Stimulated activated CD4-positive, alpha-beta T cell treated with anti-CD3 and anti-CD28 coated beads, Interleukin-12 subunit alpha, Interleukin-12 subunit beta, amount 100 ng/mL, for 4 hours (primary cell): Measurements from ENCODE around the gene DHRS12.
A peak's percentile ranks its signal among the peaks of the same experiment; 100 is the strongest.

Experiments used
- DNase-seq: peaks from one replicate; pipeline ENCODE4 v3.0.0-alpha.2; 2020

DHRS12 gene

DNA sequence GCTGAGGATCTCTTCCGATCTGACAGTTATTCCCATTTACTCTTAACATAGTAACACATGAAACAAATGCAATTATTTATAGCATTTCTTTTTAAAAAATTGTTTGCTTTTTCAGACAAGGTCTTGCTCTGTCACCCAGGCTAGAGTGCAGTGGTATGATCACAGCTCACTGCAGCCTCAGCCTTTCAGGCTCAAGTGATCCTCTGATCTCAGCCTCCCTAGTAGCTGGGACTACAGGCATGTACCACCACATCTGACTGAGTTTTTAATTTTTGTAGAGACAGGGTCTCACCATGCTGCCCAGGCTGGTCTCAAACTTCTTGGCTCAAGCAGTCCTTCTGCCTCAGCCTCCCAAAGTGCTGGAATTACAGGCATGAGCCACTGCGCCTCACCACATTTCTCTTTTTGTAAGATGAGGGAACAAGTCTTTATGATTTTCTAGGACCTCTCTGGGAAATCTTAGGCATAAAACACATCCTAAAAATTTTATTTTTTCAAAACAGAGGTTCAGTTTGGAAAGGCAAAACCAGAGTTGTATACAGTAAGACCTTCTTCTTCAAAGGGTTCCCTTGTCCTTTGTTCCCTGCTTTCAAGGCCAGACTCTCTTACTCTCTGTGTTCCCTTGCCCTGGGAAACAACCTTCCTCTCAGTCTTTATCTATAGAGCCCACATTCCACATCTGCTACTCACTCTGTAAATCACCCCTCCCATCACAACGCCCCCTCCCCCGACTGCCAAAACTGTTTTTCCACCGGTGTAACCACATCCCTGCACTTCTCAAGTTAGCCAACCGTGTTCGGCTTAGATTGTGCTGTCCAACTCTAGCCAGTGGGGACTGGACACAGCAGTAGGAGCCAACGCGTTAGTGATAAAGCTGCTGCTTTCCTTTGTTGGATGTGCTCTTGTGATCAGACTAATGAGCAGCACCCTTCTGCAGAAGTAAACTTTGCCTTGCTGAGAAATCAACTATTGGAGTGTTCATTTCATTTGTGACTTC lies 56.2 kb downstream of the DHRS12 start:
- DNase-seq: no peak

DNA sequence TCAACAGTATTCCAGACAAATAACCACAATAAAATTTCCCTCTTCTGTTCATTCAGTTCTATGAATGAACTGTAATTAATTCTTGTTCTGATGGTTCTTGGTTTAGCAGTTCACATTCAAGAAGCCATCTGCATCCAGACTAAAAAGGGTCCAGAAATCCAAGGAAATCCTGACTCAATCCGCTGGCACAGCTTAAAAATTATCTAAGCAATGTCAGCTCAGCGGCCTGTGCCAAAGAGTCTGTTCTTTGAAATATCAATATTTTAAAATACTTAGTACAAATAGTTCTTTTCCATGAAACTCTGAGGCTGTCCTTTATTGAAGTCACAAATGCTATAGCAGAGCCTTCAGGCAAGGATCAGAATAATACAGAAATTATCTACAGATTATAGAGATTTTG lies 57.2 kb downstream of the DHRS12 start:
- DNase-seq: no peak

DNA sequence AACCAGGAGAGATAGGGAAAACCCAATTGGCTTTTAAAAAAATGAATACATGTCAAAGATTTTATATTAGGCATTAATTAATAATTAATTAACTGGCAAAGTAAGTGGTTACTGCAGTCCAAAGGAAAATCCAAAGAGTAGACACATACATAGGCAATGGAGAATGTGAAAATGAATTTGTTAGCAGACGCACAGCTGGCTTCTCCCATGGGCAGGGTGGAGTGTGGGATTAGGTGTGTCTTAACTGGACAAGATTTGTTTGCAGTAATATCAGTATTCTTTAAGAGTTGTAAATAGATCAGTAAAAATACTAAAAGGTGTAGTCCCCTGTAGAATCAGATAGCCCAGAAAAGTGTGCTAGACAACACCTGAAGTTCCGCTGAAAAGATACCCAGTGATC lies 58.7 kb downstream of the DHRS12 start:
- no peak for DNase-seq

DNA sequence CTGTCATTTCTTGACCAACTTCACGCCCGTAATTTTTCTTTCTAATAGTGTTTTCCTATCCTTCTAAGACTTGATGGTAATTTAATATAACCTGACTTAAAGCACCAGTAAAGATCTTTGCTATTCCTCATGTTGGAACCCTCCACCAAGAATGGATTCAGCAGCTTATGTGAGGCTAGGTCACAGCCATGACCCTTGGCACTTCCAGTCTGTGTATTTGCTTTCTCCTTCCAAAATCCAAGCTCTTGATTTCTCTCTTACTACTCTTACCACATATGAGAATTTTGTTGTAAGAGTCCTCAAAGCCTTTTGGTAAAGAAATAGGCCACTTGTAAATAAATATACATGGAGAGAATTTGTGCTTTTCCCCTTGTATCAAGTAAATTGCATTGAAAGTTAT lies 61.4 kb downstream of the DHRS12 start:
- DNase-seq: no peak

DNA sequence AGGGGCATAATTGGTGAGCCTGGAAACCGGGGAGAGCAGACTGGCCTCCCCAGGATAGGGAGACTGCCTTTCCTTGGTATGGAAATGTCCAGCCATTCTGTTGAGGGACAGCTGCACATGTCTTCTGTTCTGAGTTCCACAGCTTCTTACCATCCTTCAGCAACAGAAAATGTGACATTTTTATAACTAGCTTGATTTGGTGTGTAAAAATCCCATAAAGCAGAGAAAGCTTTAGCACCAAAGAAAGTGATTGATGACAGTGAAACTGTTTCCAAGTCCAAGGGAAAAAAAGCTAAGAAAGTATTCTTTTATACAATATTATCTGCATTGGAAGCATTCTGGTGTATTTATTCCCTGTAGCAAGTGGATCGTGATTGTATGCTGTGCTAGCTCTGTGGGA lies 61.9 kb downstream of the DHRS12 start:
- DNase-seq: no peak

DNA sequence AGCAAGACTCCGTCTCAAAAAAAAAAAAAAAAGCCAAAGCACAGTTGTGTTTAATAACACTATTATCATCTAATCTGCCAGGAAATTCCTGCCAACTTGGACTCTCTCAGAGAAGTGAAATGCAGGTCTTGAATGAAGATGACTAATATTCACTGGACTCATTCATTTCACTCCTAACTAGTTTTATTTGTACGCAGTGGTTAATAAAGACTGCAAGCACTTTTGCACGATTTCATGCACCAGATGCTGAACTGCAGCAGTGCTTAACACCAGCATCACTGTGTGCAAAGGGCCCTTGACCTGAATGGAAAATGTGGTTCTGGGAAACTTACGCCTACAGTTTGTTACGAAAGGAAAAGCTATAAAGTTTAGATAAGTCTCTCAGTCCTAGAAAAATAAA lies 63.3 kb downstream of the DHRS12 start:
- DNase-seq: no peak

DNA sequence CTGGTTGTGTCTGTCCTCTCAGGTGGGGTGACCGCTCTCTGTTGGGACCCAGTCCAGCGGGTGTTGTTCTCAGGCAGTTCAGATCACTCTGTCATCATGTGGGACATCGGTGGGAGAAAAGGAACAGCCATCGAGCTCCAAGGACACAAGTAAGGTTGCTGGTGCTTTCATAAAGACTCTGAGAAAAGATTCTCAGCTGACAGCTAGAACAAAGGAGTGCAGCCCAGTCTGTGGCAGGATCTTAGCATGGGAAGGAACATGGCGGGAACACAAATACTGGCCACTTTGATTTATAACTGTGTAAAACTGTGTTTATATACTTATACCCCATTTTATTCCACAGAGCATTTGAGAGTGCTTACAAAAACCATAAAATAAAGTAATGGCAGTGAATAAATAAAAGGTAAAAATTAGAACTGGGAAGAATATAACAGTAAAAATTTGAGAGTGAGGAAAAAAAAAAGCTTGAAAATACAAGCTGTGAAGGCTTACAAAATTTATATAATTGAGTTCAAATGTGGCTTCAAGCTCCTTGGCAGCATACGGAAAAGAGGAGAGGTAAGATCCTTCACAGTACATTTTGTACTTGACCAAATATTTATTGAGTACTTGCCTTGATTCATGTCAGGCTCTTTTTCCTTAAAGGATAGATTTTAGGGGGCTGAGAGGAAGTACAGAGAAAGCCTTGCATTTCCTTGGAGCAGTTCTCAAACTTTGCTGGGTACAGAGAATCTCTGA lies 64.8 kb downstream of the DHRS12 start:
- no peak for DNase-seq

DNA sequence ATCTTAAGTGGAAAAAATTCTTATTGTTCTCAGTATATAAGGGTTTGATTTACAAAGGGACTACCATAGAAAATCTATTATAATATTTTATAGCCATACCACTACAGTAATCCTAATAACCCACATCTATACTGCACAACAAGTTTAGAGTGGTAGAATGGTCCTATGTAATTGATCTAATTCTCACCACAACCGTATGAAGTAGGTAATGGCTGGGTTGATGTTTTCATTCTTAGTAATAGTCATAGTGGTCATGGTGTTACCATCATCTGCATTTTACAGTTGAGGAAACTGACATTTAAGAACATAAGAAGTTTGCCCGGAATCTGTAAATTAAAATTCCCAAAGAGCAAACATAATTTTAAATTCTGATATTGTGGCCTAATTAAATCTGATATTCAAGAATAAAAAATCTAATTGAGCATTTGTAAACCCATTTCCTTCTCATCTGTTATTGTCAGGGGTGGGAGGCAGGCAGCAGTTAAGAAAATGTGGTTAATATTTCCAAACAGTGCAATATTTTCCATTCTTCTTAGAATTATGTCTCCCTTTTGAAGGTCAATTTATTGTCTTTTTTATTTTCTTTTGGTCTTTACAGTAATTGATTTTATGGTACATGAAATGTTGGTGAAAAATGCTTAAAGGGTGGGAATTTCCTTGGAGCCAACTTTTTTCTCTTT lies 65.6 kb downstream of the DHRS12 start:
- no peak for DNase-seq

DNA sequence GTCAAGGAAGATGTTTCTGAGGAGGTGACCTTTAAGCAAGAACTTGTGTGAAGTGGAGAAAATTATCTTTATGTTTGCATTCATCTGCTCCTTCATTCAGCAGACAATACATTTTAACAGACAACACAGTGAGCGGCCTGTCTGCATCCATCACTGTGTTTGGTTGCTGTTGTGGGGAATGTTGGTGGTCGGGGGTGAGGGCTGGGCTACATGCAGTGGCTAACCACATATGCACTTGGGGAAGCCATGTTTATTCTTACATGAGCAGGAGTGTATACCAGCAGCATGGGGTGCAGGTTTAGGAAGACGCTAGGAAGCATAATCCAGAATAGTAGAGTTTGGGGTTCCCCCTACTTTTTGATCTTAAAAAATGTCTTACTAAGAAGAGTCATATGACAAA lies 66.4 kb downstream of the DHRS12 start:
- DNase-seq: no peak

DNA sequence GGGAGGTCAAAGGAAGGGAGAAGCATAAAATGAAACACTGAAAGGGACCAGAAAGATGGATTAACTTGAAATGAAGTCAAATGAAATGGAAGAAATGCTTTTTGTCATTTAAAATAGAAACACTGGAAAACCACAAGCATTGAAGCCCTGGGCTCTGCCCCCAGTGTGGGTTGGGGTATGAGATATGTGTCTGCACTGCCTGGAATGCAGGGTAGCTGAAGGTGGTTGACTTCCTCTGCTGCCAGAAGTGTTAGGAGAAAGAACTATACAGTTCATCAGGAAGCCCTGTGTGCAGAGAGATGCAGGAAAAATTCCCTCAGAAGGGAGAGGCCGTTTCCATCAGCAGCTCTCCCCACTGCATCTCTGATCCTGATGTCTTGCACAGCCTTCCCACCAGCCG lies 69.2 kb downstream of the DHRS12 start:
- DNase-seq: no peak

DNA sequence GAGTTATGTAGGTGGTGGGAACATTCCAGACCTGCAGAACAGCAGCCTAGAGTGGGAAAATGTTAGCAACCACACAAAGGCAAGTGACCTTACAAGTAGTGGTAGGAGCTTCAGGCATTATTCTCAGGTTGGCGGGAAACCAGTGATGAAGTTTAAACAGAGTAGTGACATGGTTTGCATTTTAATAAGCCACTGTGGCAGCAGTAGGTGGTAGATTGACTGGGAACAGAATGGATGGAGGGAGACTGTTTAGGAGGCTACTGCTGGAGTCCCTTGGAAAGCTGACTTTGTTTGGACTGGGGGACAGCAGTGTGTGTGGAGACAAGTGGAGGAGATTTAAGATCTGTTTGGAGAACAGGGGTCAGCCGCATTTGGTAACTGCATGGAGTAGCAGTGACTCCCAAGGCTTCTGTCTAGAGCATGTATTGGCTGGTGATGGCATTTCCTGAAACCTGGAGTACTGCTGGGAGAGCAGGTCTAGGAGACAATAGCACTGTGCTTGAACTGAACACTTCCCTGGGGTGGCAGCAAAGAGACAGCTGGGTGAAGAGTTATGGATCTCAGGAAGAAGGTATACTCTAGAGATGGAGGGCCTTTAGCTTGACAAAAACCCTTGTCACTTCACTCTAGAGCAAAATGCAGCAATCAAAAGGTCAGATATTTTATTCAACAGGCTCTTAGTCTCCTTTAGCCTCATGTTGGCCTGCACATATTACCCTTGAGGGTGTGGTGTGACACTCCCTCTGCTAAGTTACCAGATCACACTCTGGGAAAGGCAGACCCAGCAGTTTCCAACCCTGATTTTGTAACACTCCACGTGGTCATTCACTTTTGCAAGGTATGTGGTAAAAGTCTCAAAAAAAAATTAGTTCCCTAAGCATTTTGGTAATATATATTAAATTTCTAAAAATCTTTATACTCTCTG lies 70.3 kb downstream of the DHRS12 start:
- no peak for DNase-seq

DNA sequence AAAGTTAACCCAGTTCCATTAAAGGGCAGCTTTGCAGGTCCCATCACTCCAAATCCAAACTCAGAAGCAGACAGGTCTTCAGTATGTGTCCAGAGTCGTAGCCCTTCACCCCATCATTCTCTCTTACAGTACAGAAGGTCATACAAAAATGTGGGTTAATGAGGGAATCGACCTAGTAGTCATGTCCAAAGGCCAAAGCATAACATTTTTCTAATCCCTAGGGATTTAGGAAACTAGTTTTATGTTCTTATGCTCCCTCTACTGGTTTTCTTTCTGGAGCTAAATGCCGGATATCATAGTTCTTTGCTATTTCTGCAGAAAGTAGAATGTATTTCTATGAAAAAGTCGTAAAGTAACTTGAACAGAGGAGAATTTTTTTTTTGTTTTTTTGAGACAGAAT lies 72.2 kb downstream of the DHRS12 start:
- DNase-seq: no peak

DNA sequence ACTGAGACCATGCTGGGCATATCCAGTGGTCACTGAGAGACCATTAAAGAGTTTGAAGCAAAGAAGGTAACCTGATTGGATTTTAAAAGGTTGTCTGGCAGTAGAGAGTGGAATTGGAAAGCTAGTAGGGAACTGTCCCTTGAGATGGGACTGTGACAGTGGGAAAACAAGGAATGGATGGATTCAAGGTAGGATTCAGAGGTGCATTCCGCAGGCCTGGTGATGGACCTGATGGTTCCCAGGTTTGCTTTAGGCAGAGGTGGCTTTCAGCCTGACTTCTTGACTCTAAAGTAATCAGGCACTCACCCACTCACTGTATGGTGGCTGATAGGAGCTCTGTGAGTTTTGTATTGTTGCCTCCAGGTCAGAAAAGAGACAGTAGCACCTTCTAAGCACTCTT lies 73.0 kb downstream of the DHRS12 start:
- DNase-seq: no peak

DNA sequence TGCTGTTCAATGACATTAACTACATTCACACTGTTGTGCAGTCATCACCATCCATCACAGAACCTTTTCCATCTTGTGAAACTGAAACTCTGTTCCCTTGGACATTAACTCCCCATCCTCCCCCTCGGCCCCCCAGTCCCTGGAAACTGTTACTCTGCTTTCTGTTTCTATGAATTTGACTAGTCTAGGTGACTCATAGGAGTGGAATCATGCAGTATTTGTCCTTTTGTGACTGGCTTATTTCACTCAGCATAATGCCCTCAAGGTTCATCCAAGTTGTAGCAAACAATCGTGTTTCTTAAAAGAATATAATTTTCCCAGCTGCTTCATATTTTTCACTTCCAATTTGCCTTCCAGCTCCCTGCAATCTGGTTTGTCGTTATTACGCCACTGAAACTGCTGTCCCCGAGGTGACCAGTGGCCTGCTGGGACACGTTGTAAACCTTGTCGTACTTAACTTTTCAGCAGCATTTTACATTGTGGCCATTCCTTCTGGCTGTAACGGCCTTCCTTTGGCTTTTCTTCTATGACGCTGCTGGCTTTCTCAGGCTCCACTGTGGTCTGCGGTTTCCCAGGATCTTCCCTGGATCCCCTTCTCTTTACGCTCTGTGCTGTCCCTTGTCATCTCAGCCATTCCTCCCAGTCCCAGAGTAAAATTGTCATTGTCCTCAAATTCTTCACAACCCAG lies 74.0 kb downstream of the DHRS12 start:
- peak; percentile 13 for DNase-seq

DNA sequence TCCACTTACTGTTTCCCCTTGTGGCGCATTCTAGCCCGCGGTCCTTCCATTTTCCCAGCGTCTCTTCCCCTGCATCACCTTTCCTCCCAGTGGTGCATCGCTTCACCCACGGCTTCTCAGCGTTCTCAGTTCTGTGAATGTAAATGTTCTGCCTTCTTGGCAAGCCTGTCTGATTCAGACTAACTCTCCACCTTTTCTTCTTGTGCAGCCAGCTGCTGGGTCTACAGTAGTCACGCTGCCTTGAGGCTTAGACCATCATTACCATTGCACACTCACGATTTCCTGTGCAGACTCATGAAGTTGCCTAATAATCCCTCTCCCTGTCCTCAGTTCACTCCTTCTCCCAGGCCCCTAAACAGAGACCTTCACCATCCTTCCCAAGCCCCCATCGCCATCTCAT lies 75.0 kb downstream of the DHRS12 start:
- DNase-seq: no peak

DNA sequence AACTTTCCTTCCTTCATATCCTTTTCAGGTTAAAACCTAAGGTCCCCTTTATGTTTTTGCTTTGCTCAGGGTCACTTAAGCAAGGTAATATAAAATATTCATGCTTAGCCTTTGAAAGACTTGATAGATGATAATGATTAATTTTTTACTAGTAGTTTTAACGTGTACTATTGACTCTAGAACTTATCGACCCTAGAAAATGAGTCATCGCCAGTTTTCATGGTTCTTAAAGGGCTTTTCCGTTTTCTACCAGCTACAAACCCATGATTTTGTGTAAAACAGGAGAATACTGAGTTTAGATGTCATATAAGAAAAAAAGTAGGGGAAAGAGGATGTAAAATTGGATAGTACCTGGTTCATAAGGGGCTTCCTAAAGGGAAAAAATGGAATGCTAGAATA lies 75.7 kb downstream of the DHRS12 start:
- DNase-seq: no peak

DNA sequence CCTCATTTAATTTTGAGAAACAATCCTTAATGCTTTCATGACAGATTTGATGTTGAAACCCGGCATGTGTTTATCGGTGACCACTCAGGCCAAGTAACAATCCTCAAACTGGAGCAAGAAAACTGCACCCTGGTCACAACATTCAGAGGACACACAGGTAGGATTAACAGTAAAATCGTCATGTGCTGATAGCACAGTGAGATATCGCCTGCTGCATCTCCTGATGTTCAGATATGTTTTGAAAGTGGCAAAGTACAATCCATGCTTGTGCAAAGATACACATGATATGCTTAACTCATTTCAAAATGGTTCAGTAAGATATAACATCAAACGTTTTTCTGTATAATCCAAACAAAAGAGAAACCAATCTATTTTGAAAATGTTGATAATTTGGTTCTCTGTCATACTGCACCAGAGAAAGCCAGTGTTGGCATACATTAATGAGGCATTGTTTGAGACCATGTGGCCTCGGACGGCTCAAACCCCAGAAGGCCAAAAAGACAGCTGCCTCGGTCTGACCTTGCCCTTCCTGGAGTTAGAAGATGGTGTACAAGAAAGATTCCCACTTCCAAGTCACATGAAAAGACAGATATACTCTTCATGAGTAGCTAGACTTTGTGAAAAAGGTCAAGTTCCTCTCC lies 76.2 kb downstream of the DHRS12 start:
- DNase-seq: no peak

DNA sequence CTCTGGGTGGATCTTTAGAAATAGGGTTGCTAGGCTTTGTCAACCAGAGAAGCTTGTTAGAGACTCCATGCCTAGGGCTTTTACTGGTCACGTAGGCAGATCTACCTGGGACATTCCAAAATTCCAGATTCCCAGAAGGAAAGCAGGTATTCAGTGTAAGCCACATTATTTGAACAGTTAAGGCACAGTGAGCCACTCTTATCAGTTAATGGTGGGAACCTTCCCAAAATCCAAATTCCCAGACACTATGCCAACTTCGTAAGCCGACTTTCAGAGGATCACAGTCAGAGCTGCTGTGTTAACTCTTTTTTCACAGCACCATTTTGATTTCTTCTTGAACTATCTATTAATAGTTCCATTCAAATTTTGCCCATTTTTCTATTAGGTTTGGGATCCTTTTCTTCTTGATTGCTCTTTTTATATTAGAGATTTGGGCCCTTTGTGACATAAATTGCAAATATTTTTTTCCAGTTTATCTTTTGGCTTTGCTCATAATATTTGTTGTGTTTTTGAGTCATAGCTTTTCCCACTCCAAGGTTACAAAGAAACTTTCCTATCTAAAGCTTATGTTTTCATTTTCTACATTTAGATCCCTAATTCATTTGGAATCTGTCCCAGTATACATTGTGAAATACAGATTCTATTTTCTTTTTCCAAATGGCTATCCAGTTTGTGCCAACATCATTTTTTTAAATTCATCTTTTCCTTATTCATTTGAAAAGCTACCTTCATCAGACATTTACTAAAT lies 77.3 kb downstream of the DHRS12 start:
- no peak for DNase-seq

DNA sequence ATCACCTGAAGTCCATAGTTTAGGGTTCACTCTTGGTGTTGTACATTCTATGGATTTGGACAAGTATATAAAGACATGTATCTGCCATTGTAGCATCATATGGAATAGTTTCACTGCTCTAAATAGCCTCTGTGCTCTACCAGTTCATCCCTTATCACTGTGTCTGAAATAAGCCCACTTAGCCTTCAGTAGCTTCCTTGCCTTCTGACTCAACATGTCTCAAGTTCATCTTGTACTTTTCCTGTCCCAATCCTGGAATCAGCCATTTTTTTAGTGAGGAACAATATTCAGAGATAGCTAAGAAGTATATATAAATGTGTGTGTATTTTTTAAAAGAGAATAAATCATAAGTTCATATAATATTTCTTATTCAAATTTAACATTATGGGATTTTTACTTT lies 79.2 kb downstream of the DHRS12 start:
- DNase-seq: no peak

DNA sequence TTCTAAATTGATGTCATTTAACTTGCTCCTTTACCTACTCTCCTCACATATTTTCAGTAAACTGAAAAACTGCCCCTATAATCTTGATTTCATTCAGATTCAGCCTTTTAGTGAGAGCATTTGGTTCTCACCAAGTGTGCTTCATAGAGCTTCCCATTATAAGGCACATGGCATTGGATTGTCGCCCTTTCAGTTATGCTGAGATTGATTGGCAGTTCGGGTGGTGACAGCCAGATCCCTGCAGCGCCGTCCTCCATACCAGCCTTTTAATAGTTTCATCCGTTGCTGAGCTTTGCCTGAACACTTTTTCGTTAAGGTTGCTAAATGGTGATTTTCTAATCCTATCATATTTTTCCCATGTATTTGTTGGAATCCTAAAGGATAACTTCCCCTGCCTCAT lies 80.4 kb downstream of the DHRS12 start:
- no peak for DNase-seq

DNA sequence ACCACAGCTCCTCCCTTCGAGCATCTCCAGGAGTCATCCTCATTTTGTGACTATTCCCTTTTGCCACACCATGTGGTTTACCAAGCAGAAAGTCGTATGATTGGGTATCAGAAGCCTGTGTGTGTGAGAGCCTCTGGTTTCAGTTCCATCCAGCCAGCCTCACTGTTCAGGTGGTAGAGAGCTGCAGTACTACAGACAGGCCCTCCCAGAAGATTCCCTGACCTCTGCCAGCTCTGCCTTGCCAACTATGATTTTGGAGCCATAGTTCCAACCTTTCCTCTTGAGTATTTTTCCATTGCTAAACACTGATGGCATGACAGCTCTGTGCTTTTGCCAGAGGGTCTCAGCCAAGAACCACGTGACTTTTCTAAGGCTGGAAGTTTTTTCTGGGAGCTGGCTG lies 82.5 kb downstream of the DHRS12 start:
- no peak for DNase-seq
